ENCODE results near the gene ATXN7L1.

The ATXN7L1 gene

GRCh38 chr7:105862276-105862675, 14.1 kb downstream of the ATXN7L1 start:
- no peak overlapping the region for H3K4me3 ChIP-seq (replicated peaks; ENCODE audit: low read depth, low read length)
- DNase-seq (ENCODE audit: extremely low read depth, low read depth): no peak
- TF ChIP-seq CTCF (IDR thresholded peaks at IDR 0.05; ENCODE audit: low read depth, low read length, missing control alignments): no peak

- DNase-seq (ENCODE audit: extremely low read depth, low read depth): no peak
- no peak for TF ChIP-seq CTCF (IDR thresholded peaks at IDR 0.05; ENCODE audit: low read depth, low read length, missing control alignments)
- H3K4me3 ChIP-seq (replicated peaks; ENCODE audit: low read depth, low read length): no peak overlapping the region
Measured at GRCh38 chr7:105861224-105861623, 15.2 kb downstream of the ATXN7L1 start.

GRCh38 chr7:105860793-105861192, 15.6 kb downstream of the ATXN7L1 start:
- no peak for TF ChIP-seq CTCF (IDR thresholded peaks at IDR 0.05; ENCODE audit: low read depth, low read length, missing control alignments)
- no peak for DNase-seq (ENCODE audit: extremely low read depth, low read depth)
- H3K4me3 ChIP-seq (replicated peaks; ENCODE audit: low read depth, low read length): no peak overlapping the region

GRCh38 chr7:105857009-105857952, 19.1 kb downstream of the ATXN7L1 start:
- H3K4me3 ChIP-seq (replicated peaks; ENCODE audit: low read depth, low read length): no peak overlapping the region
- no peak for DNase-seq (ENCODE audit: extremely low read depth, low read depth)
- TF ChIP-seq CTCF (IDR thresholded peaks at IDR 0.05; ENCODE audit: low read depth, low read length, missing control alignments): no peak

GRCh38 chr7:105854498-105854897, 21.9 kb downstream of the ATXN7L1 start:
- H3K4me3 ChIP-seq (replicated peaks; ENCODE audit: low read depth, low read length): no peak overlapping the region
- no peak for TF ChIP-seq CTCF (IDR thresholded peaks at IDR 0.05; ENCODE audit: low read depth, low read length, missing control alignments)
- DNase-seq (ENCODE audit: extremely low read depth, low read depth): no peak

- peak; percentile 11 for TF ChIP-seq CTCF (IDR thresholded peaks at IDR 0.05; ENCODE audit: low read depth, low read length, missing control alignments)
- no peak overlapping the region; the same call in 1 of the 2 replicates for H3K4me3 ChIP-seq (replicated peaks; ENCODE audit: low read depth, low read length)
- DNase-seq (ENCODE audit: extremely low read depth, low read depth): peak; percentile 88
Measured at GRCh38 chr7:105853931-105854419, 22.4 kb downstream of the ATXN7L1 start.

Measured in HFF-Myc (cell line).